GM20431 (cell line): ENCODE measurements around the gene PDIA5.

ENCODE experiments used
- in situ Hi-C: fragments of 300-500 bp; cut with MseI, MboI; formaldehyde crosslinking; loops from one replicate; pipeline ENCODE4 v1.15.0; 2020; ENCODE audit warnings: low sequenced_read_pairs; ENCODE audit not compliant: unreplicated experiment

The PDIA5 gene

DNA sequence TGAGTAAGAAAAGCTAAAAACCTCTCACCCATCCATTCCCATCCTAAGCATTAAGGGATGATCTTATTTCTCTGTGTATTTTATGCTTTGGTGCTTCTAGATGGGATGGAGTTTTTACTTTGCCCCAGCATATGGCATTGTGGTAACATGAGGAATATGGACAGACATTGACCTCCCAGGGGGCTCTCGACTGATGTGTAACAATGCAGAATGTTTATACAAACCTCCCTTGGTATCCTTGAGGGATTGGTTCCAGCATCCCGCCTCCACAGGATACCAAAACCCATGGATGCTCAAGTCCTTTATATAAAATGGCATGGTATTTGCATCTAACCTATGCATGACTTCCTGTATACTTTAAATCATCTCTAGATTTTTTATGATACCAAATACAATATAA is 21.6 kb downstream of the PDIA5 start:
- in situ Hi-C loops = no loop called here

DNA sequence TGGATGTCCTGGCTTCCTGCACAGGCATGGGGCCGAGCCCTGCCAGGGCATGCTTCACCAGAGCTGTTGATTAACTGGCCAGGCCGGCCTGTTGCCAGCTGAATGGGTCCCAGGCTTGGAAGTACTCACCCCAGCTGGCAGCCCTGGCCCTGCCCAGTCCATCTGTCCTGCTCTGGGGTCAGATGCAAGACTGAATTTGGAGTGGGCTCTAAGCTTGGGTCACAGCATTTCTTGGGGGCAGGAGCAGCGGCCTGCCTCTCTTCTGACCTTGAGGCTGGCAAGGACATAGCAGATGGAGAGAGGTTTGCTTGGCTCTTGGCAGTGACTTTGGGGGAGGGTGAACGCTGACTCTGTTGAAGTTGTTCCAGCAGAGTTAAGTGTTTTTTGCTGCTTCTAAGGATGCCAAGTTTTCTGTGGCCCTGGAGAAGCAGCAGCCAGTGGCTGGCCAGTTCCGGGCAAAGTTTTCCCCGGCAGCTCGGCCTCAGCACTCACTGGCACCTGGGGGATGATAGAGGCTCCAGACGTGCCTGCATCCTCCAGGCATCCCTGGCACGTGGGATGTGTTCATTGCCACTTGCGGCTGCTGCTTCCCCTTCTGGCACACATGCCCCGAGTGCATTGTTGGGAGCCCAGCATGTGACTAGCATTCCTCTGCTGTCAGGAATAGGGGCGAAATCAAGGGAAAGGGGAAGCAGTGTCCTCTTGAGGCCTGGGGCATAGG is 22.9 kb downstream of the PDIA5 start:
- in situ Hi-C loops = no loop called here

- in situ Hi-C loops = no loop called here
Observed at GRCh38 chr3:123090728-123091531, 24.1 kb downstream of the PDIA5 start.

- in situ Hi-C loops = no loop called here
Observed at GRCh38 chr3:123092243-123092642, 25.4 kb downstream of the PDIA5 start.

DNA sequence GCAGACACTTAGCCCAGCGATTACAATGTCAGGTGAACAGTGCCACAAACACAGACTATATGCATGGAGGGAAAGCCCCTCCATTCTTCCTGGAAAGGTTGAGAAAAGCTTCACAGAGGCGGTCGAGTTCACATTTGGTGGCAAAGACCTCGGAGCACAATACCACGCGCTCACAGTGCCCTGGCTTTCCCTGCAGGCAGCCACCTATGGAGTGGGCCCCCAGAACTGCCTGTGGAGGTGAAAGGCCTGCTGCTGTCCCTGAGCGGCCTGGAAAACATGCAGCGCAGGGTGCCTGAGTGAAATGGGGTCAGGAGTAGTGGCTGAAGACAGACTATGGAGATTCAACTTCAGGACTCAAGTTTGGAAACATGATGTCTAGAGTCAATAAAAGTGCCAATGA is 26.9 kb downstream of the PDIA5 start:
- in situ Hi-C loops = no loop called here

DNA sequence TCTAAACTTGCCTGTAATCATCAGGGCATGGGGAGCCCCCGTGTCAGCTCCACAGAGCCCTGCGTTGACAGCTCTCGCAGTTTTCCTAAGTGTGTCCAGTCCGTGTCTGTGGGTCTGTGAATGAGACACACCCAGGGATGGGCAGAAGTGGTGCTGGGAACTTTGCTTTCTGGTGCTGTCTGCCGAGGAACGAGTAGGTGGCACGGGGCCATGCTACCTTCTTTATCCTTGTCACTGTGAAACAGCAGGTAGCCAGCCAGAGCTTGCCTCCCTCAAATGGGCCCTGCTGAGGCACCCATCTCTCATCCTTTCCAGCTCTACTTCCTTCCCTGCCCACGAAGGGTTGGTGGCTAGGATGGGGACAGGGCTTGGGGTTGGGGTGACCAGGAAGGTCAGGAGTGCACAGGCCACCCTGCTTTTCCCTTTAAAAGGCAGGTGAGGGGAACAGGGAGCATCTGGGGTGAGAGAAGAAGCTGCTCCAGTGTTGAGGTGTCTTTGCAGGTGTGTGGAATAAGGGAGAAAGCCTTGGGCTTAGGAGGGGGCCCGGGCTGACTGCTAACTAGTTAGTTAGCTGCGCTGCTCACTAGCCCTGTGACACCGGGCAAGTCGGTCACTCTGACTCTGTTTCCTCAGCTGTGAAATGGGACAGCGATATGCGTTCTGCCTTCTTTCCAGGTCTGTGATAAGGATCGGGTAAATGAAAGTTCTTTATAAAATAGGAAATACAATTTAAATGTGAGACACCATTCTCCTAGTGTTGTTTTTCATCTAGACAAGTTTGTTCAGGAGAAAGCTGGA is 27.9 kb downstream of the PDIA5 start:
- in situ Hi-C loops = no loop called here

GRCh38 chr3:123096126-123096525 is 29.3 kb downstream of the PDIA5 start:
- in situ Hi-C loops = no loop called here

DNA sequence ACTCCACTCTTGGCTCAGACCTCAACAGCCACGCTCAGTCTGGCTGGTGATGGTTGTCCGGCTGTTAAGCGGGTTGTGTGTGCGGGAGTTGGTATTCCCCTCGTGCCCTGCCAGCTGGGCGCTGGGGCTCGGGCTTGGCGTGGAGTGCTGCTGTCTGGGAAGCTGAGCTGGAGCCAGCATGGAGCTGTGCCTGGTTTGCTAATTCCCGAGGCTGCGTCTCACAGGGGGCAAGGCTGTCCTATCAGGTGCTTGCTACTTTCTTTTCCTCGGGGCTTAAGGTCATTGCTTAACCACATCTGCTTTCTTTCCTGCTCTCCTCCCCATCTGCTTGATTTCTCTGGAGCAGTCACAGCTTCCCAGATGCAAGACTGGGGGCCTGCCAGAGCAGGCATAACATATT is 29.9 kb downstream of the PDIA5 start:
- in situ Hi-C loops = no loop called here

- in situ Hi-C loops = no loop called here
Observed at GRCh38 chr3:123098426-123099330, 31.9 kb downstream of the PDIA5 start.

DNA sequence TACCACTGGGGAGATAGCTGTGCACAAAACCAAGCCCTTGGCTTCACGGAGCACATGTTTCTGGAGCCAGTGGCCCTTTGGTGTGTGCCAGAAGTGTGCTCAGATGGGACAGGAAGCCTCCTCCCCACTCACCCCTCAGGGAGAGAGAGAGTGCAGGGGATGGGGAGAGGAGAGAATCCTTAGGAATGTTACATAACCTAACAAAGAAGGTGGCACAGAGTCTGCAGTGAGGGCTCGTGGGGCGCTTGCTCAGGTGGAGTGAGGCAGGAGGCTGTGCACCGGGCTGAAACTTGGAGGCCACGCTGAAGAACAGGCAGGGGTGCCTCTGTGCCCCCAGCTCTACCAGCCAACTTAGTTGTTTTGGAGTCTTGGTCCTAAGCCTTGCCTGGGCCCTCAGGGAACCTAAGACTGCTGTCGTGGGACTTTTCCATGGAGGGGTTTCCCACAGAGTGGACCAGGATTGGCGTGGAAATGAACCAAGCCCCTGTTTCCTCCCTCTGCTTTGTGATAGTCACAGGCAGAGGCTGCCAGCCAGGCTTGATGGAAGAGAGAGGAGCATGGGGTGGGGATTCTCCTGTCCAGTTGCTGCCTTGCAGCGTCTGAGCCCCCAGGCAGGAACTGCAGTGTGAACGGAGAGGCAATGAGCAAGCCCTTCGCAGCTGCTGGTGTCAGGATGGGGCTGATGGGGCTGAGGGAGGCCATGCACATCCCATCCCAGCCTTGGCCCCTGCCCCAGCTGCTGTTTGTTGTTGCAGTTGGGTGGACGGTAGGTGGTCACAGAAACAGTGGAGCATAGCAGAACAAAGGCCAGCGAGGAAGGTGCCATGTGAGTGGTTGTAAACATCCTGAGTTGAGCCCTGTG is 32.7 kb downstream of the PDIA5 start:
- in situ Hi-C loops = no loop called here

GRCh38 chr3:123100193-123100776 is 33.5 kb downstream of the PDIA5 start:
- in situ Hi-C loops = no loop called here

DNA sequence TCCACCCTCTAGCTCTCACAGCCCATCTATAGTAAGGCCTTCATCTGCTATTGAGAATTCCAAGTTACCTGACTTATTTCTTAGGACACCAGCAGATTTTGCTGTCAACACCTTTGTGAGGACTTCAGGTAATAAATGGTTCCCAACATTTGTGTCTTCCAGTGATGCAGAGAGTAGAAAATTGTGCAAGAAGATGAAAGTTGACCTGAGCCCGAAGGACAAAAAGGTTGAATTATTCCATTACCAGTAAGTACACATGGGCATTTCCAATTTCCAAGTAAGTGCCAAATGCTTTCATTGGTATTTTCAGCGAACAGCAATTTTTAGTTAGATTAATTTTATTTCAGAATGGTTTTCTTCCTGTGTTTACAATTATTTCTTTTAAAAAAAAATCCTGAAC is 35.4 kb downstream of the PDIA5 start:
- in situ Hi-C loops = no loop called here

DNA sequence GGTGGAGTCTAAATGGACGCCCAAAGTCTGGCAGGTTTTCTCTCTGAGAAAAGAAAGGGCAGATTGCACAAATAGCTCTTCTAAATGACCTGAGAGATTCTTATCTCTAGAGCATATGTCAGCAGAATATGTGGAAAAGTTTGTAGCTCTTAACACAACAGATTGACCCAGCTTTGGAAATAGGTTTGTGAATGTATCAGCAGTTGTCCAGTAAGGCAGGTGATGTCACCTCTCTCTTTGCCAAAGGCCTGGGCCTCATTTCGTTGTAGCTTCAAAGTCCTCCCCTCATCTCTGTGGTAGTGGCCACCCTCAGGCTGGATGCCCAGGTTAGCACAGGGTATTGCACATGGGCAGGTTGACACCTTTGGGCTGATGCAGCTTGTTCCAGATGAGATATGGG is 36.0 kb downstream of the PDIA5 start:
- in situ Hi-C loops = no loop called here

DNA sequence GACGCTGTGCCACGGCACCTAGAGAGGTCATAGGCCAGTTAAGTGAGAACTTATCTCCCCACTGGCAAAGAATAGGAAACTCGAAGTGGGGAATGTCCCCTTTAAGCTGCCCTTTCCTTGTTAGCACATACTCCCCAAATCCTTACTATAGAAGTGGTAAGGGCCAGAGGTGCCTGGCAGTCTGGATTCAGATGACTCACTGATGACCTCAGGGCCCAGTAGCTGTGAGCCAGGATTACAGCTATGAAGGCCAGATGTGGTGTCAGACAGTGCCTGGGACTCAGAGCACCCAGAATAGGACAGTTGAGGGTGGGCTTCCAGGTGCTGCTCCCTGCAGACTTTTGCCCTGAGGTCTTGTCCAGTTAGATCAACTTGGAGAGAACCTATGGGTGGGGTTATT is 37.7 kb downstream of the PDIA5 start:
- in situ Hi-C loops = no loop called here

- in situ Hi-C loops = no loop called here
Observed at GRCh38 chr3:123105201-123106189, 38.7 kb downstream of the PDIA5 start.

- in situ Hi-C loops = no loop called here
Observed at GRCh38 chr3:123110282-123110975, 43.6 kb downstream of the PDIA5 start.
